Measurements from ENCODE around the gene PTCSC3.
"Not testable (repeated sequence)": the region's sequence is repeated elsewhere in the genome, so short reads cannot be mapped to it uniquely, and the experiment has no call there.

PTCSC3 gene

DNA sequence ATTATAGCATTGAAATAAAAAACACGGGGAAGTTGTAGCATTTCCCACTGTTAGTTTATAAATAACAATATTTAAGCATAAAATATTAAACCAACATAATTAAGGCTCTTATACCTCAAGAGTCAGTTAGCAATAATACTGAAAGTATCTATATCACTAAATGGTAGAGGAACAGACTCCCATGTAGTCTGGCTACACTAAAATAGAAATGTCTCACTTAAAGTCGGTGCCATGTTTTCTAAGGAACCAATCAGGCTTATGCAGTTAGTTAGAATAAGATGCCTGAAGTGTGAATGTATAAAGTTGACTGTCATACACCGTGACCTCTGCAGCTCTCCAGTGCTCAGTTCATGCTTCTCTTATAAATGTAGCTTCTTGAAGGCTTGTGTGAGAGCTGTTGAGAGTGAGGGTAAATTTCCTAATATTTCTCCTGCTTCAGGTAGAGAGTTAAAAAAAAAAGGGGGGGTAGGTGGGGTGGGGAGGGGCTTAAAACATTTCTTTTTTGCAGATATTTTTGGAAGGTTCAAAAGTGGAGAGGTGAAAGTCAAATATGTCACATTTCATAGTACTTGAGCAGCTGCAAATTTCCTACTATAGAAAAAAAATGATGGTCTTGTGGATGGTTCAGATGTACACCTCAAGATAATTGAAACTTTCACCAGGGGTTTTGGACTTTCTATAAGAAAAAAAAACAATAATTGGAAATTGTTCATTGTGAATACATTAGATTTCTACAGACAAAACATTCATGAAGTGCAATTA is 64.5 kb downstream of the PTCSC3 start:
- H3K27me3 ChIP-seq (ENCODE audit: control insufficient read depth, low read length), result peaks cover 8% of the 10 kb centered on the region; the same call in 1 of the 2 replicates
- no peaks in the 10 kb centered on the region for H3K79me2 ChIP-seq (ENCODE audit: control insufficient read depth, low read length)
- H3K4me1 ChIP-seq (ENCODE audit: control insufficient read depth, low read length), result no peaks in the 10 kb centered on the region
- no peaks in the 10 kb centered on the region for H3K9me2 ChIP-seq (replicated peaks; ENCODE audit: control insufficient read depth, low read length)
- no peaks in the 10 kb centered on the region for H3K9me3 ChIP-seq (ENCODE audit: control insufficient read depth, insufficient read depth, low read length)
- H3K4me2 ChIP-seq (ENCODE audit: low read length), result no peak overlapping the region
- TF ChIP-seq, protein P1, sequence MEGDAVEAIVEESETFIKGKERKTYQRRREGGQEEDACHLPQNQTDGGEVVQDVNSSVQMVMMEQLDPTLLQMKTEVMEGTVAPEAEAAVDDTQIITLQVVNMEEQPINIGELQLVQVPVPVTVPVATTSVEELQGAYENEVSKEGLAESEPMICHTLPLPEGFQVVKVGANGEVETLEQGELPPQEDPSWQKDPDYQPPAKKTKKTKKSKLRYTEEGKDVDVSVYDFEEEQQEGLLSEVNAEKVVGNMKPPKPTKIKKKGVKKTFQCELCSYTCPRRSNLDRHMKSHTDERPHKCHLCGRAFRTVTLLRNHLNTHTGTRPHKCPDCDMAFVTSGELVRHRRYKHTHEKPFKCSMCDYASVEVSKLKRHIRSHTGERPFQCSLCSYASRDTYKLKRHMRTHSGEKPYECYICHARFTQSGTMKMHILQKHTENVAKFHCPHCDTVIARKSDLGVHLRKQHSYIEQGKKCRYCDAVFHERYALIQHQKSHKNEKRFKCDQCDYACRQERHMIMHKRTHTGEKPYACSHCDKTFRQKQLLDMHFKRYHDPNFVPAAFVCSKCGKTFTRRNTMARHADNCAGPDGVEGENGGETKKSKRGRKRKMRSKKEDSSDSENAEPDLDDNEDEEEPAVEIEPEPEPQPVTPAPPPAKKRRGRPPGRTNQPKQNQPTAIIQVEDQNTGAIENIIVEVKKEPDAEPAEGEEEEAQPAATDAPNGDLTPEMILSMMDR (IDR thresholded peaks at IDR 0.05; ENCODE audit: low read depth, low read length, poor library complexity, severe bottlenecking), result no peak
- no peak for TF ChIP-seq EZH2phosphoT487 (IDR thresholded peaks at IDR 0.05; ENCODE audit: borderline replicate concordance, low read length)
- H4K20me1 ChIP-seq (ENCODE audit: control insufficient read depth, insufficient read depth, low read depth, low read length), result no peaks in the 10 kb centered on the region
- no peak overlapping the region for H3K4me3 ChIP-seq (ENCODE audit: low read length)
- no peaks in the 10 kb centered on the region for H3K36me3 ChIP-seq (ENCODE audit: control insufficient read depth, low read length)
- H3F3A ChIP-seq (ENCODE audit: control insufficient read depth, insufficient read depth), result no peaks in the 10 kb centered on the region
- H3K27ac ChIP-seq (ENCODE audit: low read depth, low read length), result no peak overlapping the region

DNA sequence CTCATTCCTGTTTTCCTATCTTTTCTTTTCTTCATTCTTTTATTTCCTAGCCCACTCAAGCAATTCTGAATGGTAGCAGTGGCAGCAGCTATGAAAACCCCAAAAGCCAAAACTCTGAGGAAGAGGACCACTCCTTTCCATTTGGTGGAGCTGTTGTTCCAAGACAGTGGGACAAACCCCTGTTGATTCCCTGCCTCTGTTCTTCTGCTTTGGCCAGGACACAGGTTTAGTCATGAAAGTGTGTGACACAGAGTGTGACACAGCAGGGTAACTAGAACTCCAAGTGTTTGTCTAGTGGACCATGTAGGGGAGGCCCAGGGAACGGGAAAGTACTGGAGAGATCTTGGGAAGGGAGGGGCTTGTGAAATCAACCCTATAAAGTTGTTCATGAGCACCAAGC is 71.1 kb downstream of the PTCSC3 start:
- Histone ChIP-seq H3K27me3 (ENCODE audit: control insufficient read depth, low read length) (0 out of 2 replicates have a peak, but pooled peaks cover 3% of the 10 kb centered on the region), H4K20me1 (ENCODE audit: control insufficient read depth, insufficient read depth, low read depth, low read length) (no peaks in the 10 kb centered on the region), H3F3A (ENCODE audit: control insufficient read depth, insufficient read depth) (no peaks in the 10 kb centered on the region), H3K36me3 (ENCODE audit: control insufficient read depth, low read length) (no peaks in the 10 kb centered on the region), H3K27ac (ENCODE audit: low read depth, low read length) (no peak overlapping the region), H3K79me2 (ENCODE audit: control insufficient read depth, low read length) (no peaks in the 10 kb centered on the region), H3K9me2 (replicated peaks; ENCODE audit: control insufficient read depth, low read length) (no peaks in the 10 kb centered on the region), H3K4me1 (ENCODE audit: control insufficient read depth, low read length) (no peaks in the 10 kb centered on the region), H3K9me3 (ENCODE audit: control insufficient read depth, insufficient read depth, low read length) (no peaks in the 10 kb centered on the region), H3K4me2 (ENCODE audit: low read length) (no peak overlapping the region), H3K4me3 (ENCODE audit: low read length) (no peak overlapping the region)
- TF ChIP-seq EZH2phosphoT487 (IDR thresholded peaks at IDR 0.05; ENCODE audit: borderline replicate concordance, low read length), result no peak
- TF ChIP-seq, protein P1 (IDR thresholded peaks at IDR 0.05; ENCODE audit: low read depth, low read length, poor library complexity, severe bottlenecking), result no peak

DNA sequence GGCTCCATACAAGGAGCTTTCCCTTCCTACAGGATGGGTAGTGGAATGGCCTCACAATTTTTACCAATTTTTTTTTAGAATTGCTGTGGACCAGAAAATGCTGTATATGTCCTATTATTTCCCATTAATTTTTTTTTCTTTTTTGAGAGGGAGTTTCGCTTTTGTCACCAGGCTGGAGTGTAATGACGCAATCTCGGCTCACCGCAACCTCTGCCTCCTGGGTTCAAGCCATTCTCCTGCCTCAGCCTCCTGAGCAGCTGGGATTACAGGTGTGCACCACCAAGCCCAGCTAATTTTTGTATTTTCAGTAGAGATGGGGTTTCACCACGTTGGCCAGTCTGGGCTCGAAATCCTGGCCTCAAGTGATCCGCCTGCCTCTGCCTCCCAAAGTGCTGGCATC is 72.3 kb downstream of the PTCSC3 start:
- not testable (repeated sequence) for H3K4me3 ChIP-seq (ENCODE audit: low read length); H3K9me3 ChIP-seq (ENCODE audit: control insufficient read depth, insufficient read depth, low read length); H4K20me1 ChIP-seq (ENCODE audit: control insufficient read depth, insufficient read depth, low read depth, low read length); H3K27me3 ChIP-seq (ENCODE audit: control insufficient read depth, low read length); H3K36me3 ChIP-seq (ENCODE audit: control insufficient read depth, low read length); H3F3A ChIP-seq (ENCODE audit: control insufficient read depth, insufficient read depth); H3K4me1 ChIP-seq (ENCODE audit: control insufficient read depth, low read length); H3K9me2 ChIP-seq (replicated peaks; ENCODE audit: control insufficient read depth, low read length); H3K79me2 ChIP-seq (ENCODE audit: control insufficient read depth, low read length); H3K4me2 ChIP-seq (ENCODE audit: low read length); H3K27ac ChIP-seq (ENCODE audit: low read depth, low read length)

DNA sequence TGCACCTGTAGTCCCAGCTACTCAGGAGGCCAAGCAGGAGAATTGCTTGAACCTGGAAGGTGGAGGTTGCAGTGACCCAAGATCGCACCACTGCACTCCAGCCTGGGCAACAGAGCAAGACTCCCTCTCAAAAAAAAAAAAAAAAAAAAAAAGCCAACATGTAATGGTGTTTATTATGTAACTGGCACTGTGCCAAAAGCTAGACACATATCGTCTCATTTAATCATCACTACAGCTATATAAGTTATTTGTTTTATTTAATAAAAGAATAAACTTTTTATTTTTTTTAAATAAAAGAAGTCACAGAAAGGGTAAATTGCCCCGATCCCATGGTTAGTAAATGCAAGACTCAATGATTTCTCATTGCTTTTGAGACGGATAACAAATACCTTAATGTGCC is 76.9 kb downstream of the PTCSC3 start:
- H3K27me3 ChIP-seq (ENCODE audit: control insufficient read depth, low read length), result no peaks in the 10 kb centered on the region
- TF ChIP-seq, protein P1 (IDR thresholded peaks at IDR 0.05; ENCODE audit: low read depth, low read length, poor library complexity, severe bottlenecking), result no peak
- TF ChIP-seq EZH2phosphoT487 (IDR thresholded peaks at IDR 0.05; ENCODE audit: borderline replicate concordance, low read length), result no peak
- no peaks in the 10 kb centered on the region for H3K36me3 ChIP-seq (ENCODE audit: control insufficient read depth, low read length)
- no peak overlapping the region for H3K27ac ChIP-seq (ENCODE audit: low read depth, low read length)
- H3K9me2 ChIP-seq (replicated peaks; ENCODE audit: control insufficient read depth, low read length), result no peaks in the 10 kb centered on the region
- no peak overlapping the region for H3K4me3 ChIP-seq (ENCODE audit: low read length)
- H4K20me1 ChIP-seq (ENCODE audit: control insufficient read depth, insufficient read depth, low read depth, low read length), result no peaks in the 10 kb centered on the region
- no peaks in the 10 kb centered on the region for H3K9me3 ChIP-seq (ENCODE audit: control insufficient read depth, insufficient read depth, low read length)
- H3K4me2 ChIP-seq (ENCODE audit: low read length), result no peak overlapping the region
- no peaks in the 10 kb centered on the region for H3F3A ChIP-seq (ENCODE audit: control insufficient read depth, insufficient read depth)
- no peaks in the 10 kb centered on the region for H3K4me1 ChIP-seq (ENCODE audit: control insufficient read depth, low read length)
- H3K79me2 ChIP-seq (ENCODE audit: control insufficient read depth, low read length), result no peaks in the 10 kb centered on the region

All from DOHH2 (cell line).